CD4-positive, alpha-beta T cell treated with Interleukin-12 subunit alpha and Interleukin-12 subunit beta, for 1 hour (primary cell): ENCODE results near the gene ASPDH.
A peak's percentile ranks its signal among the peaks of the same experiment; 100 is the strongest.

Source experiments
- DNase-seq: peaks from one replicate; pipeline ENCODE4 v3.0.0-alpha.2; 2020

The ASPDH gene

GRCh38 chr19:50513746-50514345 lies at the start of gene ASPDH:
Gene ASPDH (minus strand): TSS chr19:50513913. CDS start chr19:50513823, 90 bp downstream.
- no peak for DNase-seq

- no peak for DNase-seq
Measured at GRCh38 chr19:50562996-50563395, 49.3 kb upstream of the ASPDH start.

- DNase-seq: no peak
Measured at GRCh38 chr19:50562329-50562728, 48.6 kb upstream of the ASPDH start.

- no peak for DNase-seq
Measured at GRCh38 chr19:50559636-50560035, 45.9 kb upstream of the ASPDH start.

GRCh38 chr19:50558449-50558848 lies 44.7 kb upstream of the ASPDH start:
- no peak for DNase-seq

- no peak for DNase-seq
Measured at GRCh38 chr19:50558039-50558438, 44.3 kb upstream of the ASPDH start.

- no peak for DNase-seq
Measured at GRCh38 chr19:50557009-50557613, 43.4 kb upstream of the ASPDH start.

GRCh38 chr19:50556282-50557008 lies 42.7 kb upstream of the ASPDH start:
- peak; percentile 68 for DNase-seq

- no peak for DNase-seq
Measured at GRCh38 chr19:50555450-50556281, 42.0 kb upstream of the ASPDH start.

GRCh38 chr19:50555033-50555432 lies 41.3 kb upstream of the ASPDH start:
- DNase-seq: no peak

- DNase-seq: no peak
Measured at GRCh38 chr19:50554212-50554611, 40.5 kb upstream of the ASPDH start.

- no peak for DNase-seq
Measured at GRCh38 chr19:50553134-50553703, 39.5 kb upstream of the ASPDH start.

- no peak for DNase-seq
Measured at GRCh38 chr19:50552540-50552939, 38.8 kb upstream of the ASPDH start.

GRCh38 chr19:50551715-50552187 lies 38.0 kb upstream of the ASPDH start:
- no peak for DNase-seq

GRCh38 chr19:50551034-50551714 lies 37.5 kb upstream of the ASPDH start:
- DNase-seq: no peak

GRCh38 chr19:50550594-50550966 lies 36.9 kb upstream of the ASPDH start:
- no peak for DNase-seq

GRCh38 chr19:50549927-50550593 lies 36.3 kb upstream of the ASPDH start:
- DNase-seq: no peak

- DNase-seq: no peak
Measured at GRCh38 chr19:50549059-50549926, 35.6 kb upstream of the ASPDH start.

- no peak for DNase-seq
Measured at GRCh38 chr19:50548191-50549058, 34.7 kb upstream of the ASPDH start.
